GM23338 (cell line): Measurements from ENCODE around the gene TASP1.

Experiments
- CTCF ChIP-seq, 2 experiments: fragments of 200-600 bp in 1 of 2; sonication (generic) in 1 of 2; conservative IDR thresholded peaks; 2 replicates each; pipeline versions ENCODE4 v1.5.1 to v1.6.1; 2016 to 2017; ENCODE audit warnings: antibody characterized with exemption in 2 of 2, low read depth in 2 of 2, mild to moderate bottlenecking in 2 of 2, moderate library complexity in 1 of 2
- EZH2 ChIP-seq: fragments of 200-600 bp; sonication (generic); IDR thresholded peaks from one replicate; pipeline ENCODE4 v1.8.0; 2017; ENCODE audit warnings: antibody characterized with exemption, mild to moderate bottlenecking, low read depth; ENCODE audit not compliant: unreplicated experiment
- EZH2phosphoT487 ChIP-seq: fragments of 200-600 bp; sonication (generic); IDR thresholded peaks from one replicate; pipeline ENCODE4 v1.8.1; 2018; ENCODE audit warnings: antibody characterized with exemption; ENCODE audit not compliant: unreplicated experiment
- JUNB ChIP-seq: IDR thresholded peaks from one replicate; pipeline ENCODE4 v1.6.1; 2016; ENCODE audit warnings: antibody characterized with exemption; ENCODE audit not compliant: unreplicated experiment
- REST ChIP-seq: IDR thresholded peaks from one replicate; pipeline ENCODE4 v1.6.1; 2018; ENCODE audit warnings: antibody characterized with exemption; ENCODE audit not compliant: unreplicated experiment
- TF ChIP-seq, protein P1 (sequence below): fragments of 250-450 bp; sonication (Bioruptor Pico); IDR thresholded peaks from 2 replicates; pipeline ENCODE4 v1.5.0; 2020; ENCODE audit warnings: mild to moderate bottlenecking, moderate library complexity

- TF ChIP-seq CTCF (conservative IDR thresholded peaks at IDR 0.05; ENCODE audit: low read depth in 2 of 2), result no peak
- TF ChIP-seq, protein P1, sequence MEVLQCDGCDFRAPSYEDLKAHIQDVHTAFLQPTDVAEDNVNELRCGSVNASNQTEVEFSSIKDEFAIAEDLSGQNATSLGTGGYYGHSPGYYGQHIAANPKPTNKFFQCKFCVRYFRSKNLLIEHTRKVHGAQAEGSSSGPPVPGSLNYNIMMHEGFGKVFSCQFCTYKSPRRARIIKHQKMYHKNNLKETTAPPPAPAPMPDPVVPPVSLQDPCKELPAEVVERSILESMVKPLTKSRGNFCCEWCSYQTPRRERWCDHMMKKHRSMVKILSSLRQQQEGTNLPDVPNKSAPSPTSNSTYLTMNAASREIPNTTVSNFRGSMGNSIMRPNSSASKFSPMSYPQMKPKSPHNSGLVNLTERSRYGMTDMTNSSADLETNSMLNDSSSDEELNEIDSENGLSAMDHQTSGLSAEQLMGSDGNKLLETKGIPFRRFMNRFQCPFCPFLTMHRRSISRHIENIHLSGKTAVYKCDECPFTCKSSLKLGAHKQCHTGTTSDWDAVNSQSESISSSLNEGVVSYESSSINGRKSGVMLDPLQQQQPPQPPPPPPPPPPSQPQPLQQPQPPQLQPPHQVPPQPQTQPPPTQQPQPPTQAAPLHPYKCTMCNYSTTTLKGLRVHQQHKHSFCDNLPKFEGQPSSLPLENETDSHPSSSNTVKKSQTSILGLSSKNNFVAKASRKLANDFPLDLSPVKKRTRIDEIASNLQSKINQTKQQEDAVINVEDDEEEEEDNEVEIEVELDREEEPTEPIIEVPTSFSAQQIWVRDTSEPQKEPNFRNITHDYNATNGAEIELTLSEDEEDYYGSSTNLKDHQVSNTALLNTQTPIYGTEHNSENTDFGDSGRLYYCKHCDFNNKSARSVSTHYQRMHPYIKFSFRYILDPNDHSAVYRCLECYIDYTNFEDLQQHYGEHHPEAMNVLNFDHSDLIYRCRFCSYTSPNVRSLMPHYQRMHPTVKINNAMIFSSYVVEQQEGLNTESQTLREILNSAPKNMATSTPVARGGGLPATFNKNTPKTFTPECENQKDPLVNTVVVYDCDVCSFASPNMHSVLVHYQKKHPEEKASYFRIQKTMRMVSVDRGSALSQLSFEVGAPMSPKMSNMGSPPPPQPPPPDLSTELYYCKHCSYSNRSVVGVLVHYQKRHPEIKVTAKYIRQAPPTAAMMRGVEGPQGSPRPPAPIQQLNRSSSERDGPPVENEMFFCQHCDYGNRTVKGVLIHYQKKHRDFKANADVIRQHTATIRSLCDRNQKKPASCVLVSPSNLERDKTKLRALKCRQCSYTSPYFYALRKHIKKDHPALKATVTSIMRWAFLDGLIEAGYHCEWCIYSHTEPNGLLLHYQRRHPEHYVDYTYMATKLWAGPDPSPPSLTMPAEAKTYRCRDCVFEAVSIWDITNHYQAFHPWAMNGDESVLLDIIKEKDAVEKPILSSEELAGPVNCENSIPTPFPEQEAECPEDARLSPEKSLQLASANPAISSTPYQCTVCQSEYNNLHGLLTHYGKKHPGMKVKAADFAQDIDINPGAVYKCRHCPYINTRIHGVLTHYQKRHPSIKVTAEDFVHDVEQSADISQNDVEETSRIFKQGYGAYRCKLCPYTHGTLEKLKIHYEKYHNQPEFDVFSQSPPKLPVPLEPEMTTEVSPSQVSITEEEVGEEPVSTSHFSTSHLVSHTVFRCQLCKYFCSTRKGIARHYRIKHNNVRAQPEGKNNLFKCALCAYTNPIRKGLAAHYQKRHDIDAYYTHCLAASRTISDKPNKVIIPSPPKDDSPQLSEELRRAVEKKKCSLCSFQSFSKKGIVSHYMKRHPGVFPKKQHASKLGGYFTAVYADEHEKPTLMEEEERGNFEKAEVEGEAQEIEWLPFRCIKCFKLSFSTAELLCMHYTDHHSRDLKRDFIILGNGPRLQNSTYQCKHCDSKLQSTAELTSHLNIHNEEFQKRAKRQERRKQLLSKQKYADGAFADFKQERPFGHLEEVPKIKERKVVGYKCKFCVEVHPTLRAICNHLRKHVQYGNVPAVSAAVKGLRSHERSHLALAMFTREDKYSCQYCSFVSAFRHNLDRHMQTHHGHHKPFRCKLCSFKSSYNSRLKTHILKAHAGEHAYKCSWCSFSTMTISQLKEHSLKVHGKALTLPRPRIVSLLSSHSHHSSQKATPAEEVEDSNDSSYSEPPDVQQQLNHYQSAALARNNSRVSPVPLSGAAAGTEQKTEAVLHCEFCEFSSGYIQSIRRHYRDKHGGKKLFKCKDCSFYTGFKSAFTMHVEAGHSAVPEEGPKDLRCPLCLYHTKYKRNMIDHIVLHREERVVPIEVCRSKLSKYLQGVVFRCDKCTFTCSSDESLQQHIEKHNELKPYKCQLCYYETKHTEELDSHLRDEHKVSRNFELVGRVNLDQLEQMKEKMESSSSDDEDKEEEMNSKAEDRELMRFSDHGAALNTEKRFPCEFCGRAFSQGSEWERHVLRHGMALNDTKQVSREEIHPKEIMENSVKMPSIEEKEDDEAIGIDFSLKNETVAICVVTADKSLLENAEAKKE, result no peak
- no peak for TF ChIP-seq REST
- TF ChIP-seq EZH2phosphoT487, result no peak
- no peak for TF ChIP-seq JUNB
- TF ChIP-seq EZH2, result no peak
Measured at GRCh38 chr20:13543783-13544182, 94.9 kb downstream of the TASP1 start.
